ENCODE measurements around the gene DPEP2. TPM values are rescaled to one million over a fixed set of nuclear protein-coding genes. Genes with fewer than 3 reads are reported as not detected.

Gene DPEP2
- total RNA-seq, 1 donor from 2014 or later: 2.0 TPM

DNA sequence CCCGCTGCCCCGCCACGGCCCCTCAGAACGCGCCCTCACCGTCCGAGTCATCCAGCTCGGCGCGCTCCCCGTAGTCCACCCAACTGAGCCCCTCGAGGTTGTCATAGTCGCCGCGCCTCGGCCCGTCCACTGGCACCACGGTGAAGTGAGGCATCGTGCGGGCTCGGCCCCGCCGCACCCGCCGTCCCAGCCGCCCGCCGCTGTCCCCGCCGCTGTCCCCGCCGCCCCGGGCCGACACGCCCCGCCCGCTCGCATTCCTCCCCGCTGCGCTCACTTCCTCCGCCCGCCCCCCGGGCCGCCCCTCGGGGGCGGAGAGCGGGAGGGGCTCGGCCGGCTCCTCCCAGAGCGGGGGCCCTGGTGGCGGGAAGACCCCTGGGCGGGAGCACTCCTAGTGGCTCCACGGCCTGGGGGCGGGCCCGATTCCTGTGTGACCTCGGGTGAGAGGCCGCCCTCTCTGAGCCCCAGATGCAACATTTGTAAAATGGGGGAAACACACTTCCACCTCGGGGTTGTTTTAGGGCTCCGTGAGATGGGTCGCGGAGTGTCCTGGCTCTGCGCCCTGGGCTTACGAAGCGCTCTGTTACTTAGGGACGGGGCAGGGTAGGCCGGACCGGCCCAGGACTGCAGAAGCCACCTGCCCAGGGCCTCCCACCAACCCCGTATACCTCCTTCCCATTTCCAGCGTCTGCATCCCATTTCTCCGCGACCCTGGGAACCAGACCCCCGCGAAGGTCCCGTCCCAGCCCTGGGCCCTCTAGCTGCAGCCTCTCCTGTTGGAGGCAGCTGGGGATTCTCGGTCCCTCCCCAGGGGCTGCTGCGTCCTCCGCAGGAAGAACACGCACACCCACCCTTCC is 30.7 kb downstream of the DPEP2 start, which contains the start of gene SLC12A4:
TSS of gene SLC12A4 (minus strand) at position 238 of the 854 bp plus-strand sequence. CDS start at position 154, 84 bp downstream.
- Histone ChIP-seq H3K27ac (peak within 1 kb of the TSS; percentile 89), H3K36me3 (no peaks in the 10 kb centered on the region), H3K27me3 (no peaks in the 10 kb centered on the region), H3K4me1 (peaks cover 53% of the 10 kb centered on the region), H3K9me3 (no peaks in the 10 kb centered on the region), H3K4me3 (peak within 1 kb of the TSS; percentile 81 to 91)
- intact Hi-C loops (cut with DNase I): no loop called here
- no peak for DNase-seq (ENCODE audit: extremely low spot score in 2 of 2)
- TF ChIP-seq, protein P1, sequence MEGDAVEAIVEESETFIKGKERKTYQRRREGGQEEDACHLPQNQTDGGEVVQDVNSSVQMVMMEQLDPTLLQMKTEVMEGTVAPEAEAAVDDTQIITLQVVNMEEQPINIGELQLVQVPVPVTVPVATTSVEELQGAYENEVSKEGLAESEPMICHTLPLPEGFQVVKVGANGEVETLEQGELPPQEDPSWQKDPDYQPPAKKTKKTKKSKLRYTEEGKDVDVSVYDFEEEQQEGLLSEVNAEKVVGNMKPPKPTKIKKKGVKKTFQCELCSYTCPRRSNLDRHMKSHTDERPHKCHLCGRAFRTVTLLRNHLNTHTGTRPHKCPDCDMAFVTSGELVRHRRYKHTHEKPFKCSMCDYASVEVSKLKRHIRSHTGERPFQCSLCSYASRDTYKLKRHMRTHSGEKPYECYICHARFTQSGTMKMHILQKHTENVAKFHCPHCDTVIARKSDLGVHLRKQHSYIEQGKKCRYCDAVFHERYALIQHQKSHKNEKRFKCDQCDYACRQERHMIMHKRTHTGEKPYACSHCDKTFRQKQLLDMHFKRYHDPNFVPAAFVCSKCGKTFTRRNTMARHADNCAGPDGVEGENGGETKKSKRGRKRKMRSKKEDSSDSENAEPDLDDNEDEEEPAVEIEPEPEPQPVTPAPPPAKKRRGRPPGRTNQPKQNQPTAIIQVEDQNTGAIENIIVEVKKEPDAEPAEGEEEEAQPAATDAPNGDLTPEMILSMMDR (IDR thresholded peaks at IDR 0.05): peak in 1 of 3 experiments; percentile 3
- TF ChIP-seq POLR2AphosphoS5 (IDR thresholded peaks at IDR 0.05; ENCODE audit: insufficient read depth in 1 of 2, low read depth in 1 of 2) (peak in 1 of 2 donors; percentile 87), POLR2A (IDR thresholded peaks at IDR 0.05) (peak in 1 of 2 donors; percentile 91)

DNA sequence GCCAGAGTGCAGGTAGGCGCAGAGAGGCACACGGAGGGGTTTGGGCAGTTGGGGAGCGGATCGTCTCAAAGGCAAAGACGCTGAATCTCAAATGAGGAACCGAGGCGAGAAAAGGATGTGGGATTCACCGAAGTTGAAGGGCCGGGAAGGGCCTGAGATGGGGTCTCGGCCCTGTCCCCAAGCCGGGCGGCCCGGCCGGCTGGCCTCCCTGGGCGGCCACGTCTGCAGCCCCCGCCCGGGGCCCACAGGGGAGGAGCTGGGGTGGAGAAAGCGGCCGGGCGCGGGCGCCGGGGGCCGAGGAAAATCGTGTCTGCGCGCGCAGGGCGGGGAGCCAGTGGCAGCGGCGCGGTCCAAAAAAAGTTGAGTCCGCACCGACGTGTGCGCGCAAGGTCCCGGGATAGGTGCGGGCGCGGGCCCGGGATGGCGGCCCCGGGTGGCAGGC is 31.3 kb downstream of the DPEP2 start:
- peak overlapping the region; percentile 81 to 91 for H3K4me3 ChIP-seq
- DNase-seq (ENCODE audit: extremely low spot score in 2 of 2): no peak
- no peaks in the 10 kb centered on the region for H3K27me3 ChIP-seq
- H3K4me1 ChIP-seq: peaks cover 60% of the 10 kb centered on the region
- intact Hi-C loops (cut with DNase I): no loop called here
- no peaks in the 10 kb centered on the region for H3K9me3 ChIP-seq
- H3K36me3 ChIP-seq: peaks cover 0 to 4% of the 10 kb centered on the region in 2 donors
- TF ChIP-seq, protein P1 (IDR thresholded peaks at IDR 0.05): no peak
- TF ChIP-seq POLR2A (IDR thresholded peaks at IDR 0.05) (no peak), POLR2AphosphoS5 (IDR thresholded peaks at IDR 0.05; ENCODE audit: insufficient read depth in 1 of 2, low read depth in 1 of 2) (no peak)
- H3K27ac ChIP-seq: peak overlapping the region; percentile 89

DNA sequence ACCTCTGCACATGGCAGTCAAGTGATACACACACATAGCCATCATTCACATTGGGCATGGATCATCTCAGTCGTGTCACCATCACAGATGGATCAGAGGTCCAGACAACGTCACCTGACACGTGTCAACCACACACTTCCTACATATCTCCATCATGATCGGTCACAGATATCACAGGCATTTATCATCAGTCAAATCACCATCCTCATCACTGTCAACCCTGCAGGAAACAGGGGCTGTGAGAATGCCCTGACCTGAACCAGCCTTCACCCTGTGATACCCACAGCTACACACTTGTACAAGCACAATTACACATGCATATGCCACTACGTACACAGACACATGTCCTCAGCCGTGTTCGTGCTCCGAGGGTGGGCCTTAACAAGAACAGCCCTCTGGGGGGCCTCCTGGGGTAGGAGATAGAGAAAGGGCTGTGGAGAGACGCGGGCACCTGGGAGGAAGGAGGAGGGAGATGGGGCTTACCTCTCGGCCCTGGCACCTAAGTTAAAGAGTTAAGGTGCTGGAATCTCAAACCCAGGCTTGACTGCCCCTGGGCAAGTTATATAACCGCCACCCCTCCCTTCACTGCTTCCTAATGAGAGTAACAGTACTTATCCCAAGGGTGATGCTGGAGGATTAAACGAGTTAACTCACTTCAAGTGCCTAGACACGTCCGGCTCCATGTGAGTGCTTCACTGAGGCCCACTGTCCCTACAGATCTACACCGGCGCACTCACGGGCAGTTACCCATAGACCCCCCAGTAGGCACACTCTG is 31.9 kb downstream of the DPEP2 start:
- Histone ChIP-seq H3K27me3 (no peaks in the 10 kb centered on the region), H3K4me3 (peak overlapping the region; percentile 81 to 91), H3K4me1 (peaks cover 66% of the 10 kb centered on the region), H3K27ac (peak overlapping the region; percentile 89), H3K36me3 (peaks cover 0 to 10% of the 10 kb centered on the region in 2 donors), H3K9me3 (no peaks in the 10 kb centered on the region)
- DNase-seq (ENCODE audit: extremely low spot score in 2 of 2): no peak
- intact Hi-C loops (cut with DNase I): no loop called here
- TF ChIP-seq POLR2AphosphoS5 (IDR thresholded peaks at IDR 0.05; ENCODE audit: insufficient read depth in 1 of 2, low read depth in 1 of 2) (no peak), POLR2A (IDR thresholded peaks at IDR 0.05) (no peak)
- TF ChIP-seq, protein P1 (IDR thresholded peaks at IDR 0.05): no peak

GRCh38 chr16:67966549-67967182 is 32.6 kb downstream of the DPEP2 start:
- DNase-seq (ENCODE audit: extremely low spot score in 2 of 2): no peak
- TF ChIP-seq POLR2A (IDR thresholded peaks at IDR 0.05): no peak
- peak in 1 of 2 donors; percentile 38 for TF ChIP-seq POLR2AphosphoS5 (IDR thresholded peaks at IDR 0.05; ENCODE audit: insufficient read depth in 1 of 2, low read depth in 1 of 2)
- peaks cover 73% of the 10 kb centered on the region for H3K4me1 ChIP-seq
- H3K36me3 ChIP-seq: peaks cover 0 to 12% of the 10 kb centered on the region in 2 donors
- no peaks in the 10 kb centered on the region for H3K9me3 ChIP-seq
- no peaks in the 10 kb centered on the region for H3K27me3 ChIP-seq
- H3K4me3 ChIP-seq: peak overlapping the region; percentile 81 to 91
- H3K27ac ChIP-seq: peak overlapping the region; percentile 89
- intact Hi-C loops (cut with DNase I): no loop called here
